Stimulated activated CD8-positive, alpha-beta memory T cell treated with anti-CD3 and anti-CD28 coated beads, Interleukin-7, amount 100 ng/mL, for 48 hours (primary cell): ENCODE results near the gene HIF1A.
"Not testable (repeated sequence)": the region's sequence is repeated elsewhere in the genome, so short reads cannot be mapped to it uniquely, and the experiment has no call there.

Experiments
- DNase-seq, 2 donors: peaks; one replicate each; pipeline ENCODE4 v3.0.0-alpha.2; 2020; ENCODE audit warnings: low read depth in 1 of 2; ENCODE audit errors: extremely low read depth in 1 of 2

HIF1A gene

GRCh38 chr14:61706096-61706690 lies 10.9 kb downstream of the HIF1A start:
- no peak for DNase-seq

GRCh38 chr14:61707774-61708173 lies 12.5 kb downstream of the HIF1A start:
- DNase-seq = not testable (repeated sequence)

DNA sequence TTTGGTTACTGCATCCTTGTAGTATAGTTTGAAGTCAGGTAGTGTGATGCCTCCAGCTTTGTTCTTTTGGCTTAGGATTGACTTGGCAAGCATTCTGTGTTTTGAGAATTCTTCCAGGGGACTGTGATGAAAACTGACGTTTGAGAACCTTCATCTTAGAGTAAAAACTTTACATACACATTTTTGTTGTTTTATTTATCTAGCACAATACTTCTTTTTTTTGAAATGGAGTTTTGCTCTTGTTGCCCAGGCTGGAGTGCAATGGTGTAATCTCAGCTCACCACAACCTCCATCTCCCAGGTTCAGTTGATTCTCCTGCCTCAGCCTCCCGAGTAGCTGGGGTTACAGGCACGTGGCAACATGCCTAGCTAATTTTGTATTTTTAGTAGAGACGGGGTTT lies 13.4 kb downstream of the HIF1A start:
- not testable (repeated sequence) for DNase-seq

DNA sequence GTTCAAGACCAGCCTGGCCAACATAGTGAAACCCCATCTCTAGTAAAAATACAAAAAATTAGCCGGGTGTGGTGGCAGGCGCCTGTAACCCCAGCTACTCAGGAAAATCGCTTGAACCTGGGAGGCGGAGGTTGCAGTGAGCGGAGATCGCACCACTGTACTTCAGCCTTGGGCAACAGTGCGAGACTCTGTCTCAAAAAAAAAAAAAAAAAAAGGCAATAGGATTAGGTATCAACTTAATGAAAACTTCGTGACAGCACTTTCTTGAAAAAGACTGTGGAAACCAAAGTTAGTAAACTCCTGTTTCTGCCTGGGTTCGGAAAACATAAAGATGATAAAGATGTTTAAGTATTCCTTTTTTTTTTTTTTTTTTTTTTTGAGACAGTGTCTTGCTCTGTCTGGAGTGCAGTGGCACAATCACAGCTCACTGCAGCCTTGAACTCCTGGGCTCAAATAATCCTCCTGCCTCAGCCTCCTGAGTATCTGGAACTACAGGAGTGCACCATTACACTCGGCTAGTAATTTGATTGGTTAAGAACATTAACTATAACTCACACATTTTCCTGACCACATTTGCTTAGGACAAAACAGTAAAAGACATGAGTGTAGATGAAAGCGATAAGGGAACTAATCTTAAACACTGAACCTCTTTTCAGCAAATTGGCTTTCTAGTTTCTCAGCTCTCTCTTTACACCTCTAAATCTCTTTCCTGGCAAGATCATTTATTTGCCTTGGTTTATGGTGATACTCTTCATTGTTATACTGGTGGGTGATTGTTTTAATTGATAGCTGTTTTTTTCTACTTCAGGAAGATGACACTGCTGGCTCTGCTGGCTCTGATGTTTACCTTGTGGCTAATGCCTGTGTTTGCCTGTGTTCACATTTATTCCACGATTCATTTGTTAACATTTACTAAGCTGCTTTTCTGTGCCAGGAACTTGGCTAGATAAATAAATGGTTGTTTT lies 15.8 kb downstream of the HIF1A start:
- DNase-seq = no peak

DNA sequence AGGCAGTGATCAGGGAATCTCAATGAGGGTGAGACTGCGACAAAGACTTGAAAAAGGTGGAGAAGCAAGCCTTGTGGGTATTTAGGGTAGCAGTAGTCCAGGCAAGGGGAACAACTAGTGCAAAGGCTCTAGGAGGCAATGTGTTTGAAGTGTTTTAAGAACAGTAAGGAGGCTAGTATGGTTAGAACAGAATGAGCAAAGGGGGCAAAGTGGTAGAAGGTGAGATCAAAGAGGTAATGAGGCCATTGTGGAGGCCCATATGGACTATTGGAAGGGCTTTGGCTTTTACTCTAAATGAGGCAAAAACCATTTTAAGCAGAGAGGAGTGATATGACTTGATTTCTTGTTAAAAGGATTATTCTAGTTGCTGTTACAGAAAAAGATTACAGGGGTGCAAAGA lies 16.8 kb downstream of the HIF1A start:
- DNase-seq = no peak

DNA sequence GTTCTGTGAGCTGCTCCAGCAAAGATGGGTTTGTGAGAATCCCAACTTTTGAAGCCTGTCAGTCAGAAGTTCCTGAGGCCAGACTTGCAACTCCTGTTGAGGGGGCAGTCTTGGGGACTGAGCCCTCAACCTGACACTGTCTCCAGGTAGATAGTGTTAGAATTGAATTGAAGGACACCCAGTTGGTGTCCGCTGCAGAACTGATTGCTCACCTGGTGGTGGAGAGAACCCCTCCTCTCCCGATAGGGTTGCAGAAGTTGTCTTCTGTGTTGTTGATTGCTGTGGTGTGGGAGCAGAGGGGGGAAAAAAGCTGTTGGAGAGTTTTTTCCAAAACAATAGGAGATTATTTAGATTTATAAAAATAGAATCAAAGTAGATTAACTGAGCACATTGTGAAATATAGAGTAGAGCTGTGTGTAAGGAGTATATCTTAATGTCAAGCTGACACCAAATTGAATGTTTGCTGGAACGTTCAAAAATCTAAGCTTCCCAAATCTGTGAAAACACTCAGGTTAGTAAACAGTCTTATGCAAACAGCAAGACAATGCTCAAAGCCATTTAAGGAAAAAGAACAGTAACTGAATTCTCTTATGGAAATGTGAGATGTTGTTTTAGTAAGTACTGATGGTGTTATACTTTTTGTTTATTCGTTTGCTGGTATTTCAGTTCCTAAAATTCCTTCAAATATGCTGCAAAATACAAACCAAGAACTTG lies 18.6 kb downstream of the HIF1A start:
- no peak for DNase-seq

- no peak for DNase-seq
These were observed 21.6 kb downstream of the HIF1A start for GRCh38 chr14:61716956-61717355.

- no peak for DNase-seq
These were observed 22.7 kb downstream of the HIF1A start for GRCh38 chr14:61718039-61718438.

DNA sequence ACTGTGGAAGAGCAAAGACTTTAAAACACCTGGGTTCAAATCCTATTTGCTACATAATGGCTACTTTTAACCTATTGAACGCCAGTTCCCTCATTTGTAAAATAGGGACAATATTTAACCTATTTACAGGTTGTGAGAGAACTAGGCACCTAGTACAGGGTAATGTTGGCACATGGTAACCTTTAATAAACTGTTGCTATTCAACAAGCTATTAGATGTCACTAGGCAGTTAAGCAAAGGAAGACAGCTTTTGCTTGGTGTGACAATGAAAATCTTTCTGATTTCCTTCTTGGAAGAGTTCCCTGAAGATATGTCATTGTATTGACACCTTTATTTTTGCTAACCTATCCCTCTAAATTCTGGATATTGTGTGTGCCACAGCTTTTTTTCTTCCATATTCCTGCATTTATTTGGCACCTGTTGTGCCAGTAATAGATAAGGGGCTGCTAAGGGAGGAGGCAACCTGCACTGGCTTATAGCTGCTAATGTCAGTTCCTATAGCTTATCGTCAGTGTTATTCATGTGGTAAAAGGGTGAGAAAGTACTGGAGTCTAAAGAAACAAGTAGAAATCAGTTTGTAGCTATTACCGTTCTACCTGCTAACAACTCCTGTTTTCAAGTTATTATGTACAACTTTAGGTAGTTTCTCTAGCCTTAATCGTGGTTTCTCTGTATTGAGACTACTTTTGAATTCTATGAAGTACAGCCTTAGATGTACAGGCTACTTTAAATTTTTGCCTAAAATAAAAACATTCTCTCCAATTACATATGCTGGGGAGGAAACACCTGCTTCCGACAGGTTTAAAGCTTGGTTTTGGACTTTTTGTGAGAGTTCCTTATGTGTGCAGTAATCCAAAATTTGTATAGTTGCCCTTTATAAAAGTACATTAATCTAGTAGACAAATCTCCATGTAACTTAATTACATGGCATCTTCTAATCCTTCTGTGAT lies 24.3 kb downstream of the HIF1A start:
- DNase-seq = no peak

- no peak for DNase-seq
These were observed 25.0 kb downstream of the HIF1A start for GRCh38 chr14:61720294-61720661.

DNA sequence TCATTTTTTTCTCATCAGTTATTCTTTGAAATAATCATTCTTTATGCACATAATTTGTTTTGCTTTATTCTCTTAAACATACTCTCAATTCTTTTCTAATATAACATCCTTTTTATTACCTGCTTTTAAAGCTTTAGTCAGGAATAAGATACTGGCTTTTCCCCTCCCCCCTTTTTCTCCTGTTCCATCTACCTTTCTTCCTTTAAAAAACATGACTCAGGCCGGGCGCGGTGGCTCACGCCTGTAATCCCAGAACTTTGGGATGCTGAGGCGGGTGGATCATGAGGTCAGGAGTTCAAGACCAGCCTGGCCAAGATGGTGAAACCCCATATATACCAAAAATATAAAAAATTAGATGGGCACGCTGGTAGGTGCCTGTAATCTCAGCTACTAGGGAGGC lies 25.4 kb downstream of the HIF1A start:
- DNase-seq = no peak

DNA sequence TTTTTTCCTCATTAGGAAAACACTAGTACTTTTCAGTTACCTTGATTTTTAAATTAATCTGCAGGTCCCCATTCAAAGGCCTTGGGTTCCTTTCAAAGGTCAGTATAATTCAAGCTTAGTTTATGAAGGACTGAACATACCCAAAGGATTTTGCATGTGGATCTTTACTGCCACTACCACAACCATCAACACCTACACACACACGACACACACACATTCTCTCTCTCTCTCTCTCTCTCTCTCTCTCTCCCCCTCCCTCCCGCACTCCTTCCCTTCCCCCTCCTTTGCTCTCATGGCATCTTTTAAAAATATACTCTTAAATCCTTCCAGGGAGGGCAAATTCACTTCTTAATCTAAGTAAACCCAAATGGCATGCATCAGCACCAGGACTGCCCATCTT lies 28.8 kb downstream of the HIF1A start:
- DNase-seq = no peak

GRCh38 chr14:61726778-61727658 lies 31.7 kb downstream of the HIF1A start:
- DNase-seq = no peak

DNA sequence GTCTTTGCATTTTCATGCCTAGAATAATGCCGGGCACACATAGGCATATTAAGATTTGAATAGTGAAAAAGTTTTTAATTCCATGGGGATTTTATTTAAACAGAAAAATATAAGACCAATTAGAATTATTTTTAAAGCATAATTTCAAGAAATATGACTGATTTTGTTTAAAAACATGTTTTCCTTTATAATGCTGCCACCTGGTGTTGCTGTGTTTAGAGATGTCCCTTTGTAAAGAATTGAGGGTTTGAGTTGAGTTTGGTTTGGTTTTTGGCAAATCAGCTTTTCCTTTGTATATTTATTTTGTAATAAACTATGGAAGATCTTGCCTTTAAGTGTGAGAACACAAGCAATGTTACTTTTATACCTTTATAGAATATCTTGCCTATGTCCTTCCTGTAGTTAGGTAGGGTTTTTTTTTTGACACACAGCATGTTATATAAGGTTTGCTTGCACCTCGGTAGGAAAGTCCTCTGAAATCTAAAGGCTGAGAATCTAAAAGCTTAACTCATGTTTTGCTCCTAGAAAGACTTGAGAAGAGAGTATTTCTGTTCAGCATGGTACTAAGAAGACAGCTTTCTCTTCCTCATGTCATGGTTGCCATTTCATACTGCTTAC lies 35.6 kb downstream of the HIF1A start:
- no peak for DNase-seq

DNA sequence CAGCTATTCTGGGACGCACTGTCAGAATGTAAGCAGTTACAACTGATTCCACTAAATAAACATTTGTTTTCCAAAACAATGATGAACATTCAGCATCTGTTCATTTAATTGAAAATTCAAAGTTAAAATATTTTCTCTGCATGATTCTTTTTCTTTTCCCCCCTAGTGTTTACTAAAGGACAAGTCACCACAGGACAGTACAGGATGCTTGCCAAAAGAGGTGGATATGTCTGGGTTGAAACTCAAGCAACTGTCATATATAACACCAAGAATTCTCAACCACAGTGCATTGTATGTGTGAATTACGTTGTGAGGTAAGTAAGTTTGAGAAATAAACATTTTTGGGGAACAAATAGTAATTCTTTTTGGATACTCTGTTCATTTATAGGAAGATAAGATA lies 38.7 kb downstream of the HIF1A start:
- no peak for DNase-seq

- no peak for DNase-seq
These were observed 41.4 kb downstream of the HIF1A start for GRCh38 chr14:61736751-61737150.

GRCh38 chr14:61737915-61738314 lies 42.6 kb downstream of the HIF1A start:
- no peak for DNase-seq

DNA sequence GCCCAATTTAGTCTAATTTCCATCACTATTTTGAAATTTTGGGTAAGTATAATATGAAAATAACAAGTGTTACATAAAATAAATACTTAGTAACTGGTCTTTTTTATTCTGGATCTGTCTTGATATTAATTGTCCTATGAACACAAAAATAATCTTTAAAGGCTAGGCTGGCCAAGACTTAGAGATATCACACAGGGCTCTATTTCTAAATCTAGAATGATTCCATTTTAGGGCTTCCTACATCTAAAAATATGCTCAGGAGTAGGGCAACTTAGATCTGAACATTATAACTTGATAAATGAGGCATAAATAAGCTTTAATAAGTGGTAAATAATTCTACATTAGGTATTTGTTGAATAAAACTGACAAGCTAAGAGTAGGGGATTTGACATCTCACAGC lies 43.8 kb downstream of the HIF1A start:
- no peak for DNase-seq

- no peak for DNase-seq
These were observed 47.1 kb downstream of the HIF1A start for GRCh38 chr14:61742371-61742770.
